Caco-2 (cell line): Measurements from ENCODE around the gene THEM4. TPM values are rescaled to one million over a fixed set of nuclear protein-coding genes. Genes with fewer than 3 reads are reported as not detected.

Source experiments
- BruUV-seq: library from RNA; stranded (reverse); fragments of 400-500 nt; replicated peaks from 2 replicates; lab custom pipeline; 2021; lab: Mats Ljungman, UMichigan
- CTCF ChIA-PET: fragments of 300-600 bp; sonication (Branson Sonifier 250); formaldehyde crosslinking; loops from one replicate; lab custom pipeline; 2022; ENCODE audit warnings: antibody characterized with exemption; lab: Charles Lee
- POLR2A ChIA-PET: fragments of 300-600 bp; sonication (Branson Sonifier 250); formaldehyde crosslinking; loops from one replicate; lab custom pipeline; 2022; ENCODE audit warnings: antibody characterized with exemption; lab: Charles Lee
- DNase-seq, 2 experiments: peaks; one replicate each; pipeline versions ENCODE4 v3.0.0 to v3.0.0-alpha.2; 2020 to 2022
- H3K27me3 ChIP-seq: replicated peaks from 2 replicates; pipeline ENCODE4 v1.6.0; 2011; ENCODE audit warnings: low read length; ENCODE audit not compliant: control insufficient read depth, insufficient read depth
- H3K36me3 ChIP-seq: 2 replicates; pipeline ENCODE4 v1.5.1; 2011; ENCODE audit warnings: low read length; ENCODE audit not compliant: control insufficient read depth, insufficient read depth
- H3K4me1 ChIP-seq: fragments of 250-450 bp; sonication (Bioruptor Pico); 2 replicates; pipeline ENCODE4 v1.5.1; 2020; ENCODE audit warnings: mild to moderate bottlenecking
- H3K4me3 ChIP-seq: 2 replicates; pipeline ENCODE4 v1.5.1; 2011; ENCODE audit warnings: low read depth, mild to moderate bottlenecking, control low read depth, low read length
- H3K9me3 ChIP-seq: fragments of 250-450 bp; sonication (Bioruptor Pico); 2 replicates; pipeline ENCODE4 v1.5.1; 2020; ENCODE audit warnings: mild to moderate bottlenecking, moderate library complexity
- H3K27ac Mint-ChIP-seq: one replicate; pipeline ENCODE4 v1.8.0; 2022; ENCODE audit warnings: mixed read lengths; ENCODE audit not compliant: unreplicated experiment
- H3K27me3 Mint-ChIP-seq: one replicate; pipeline ENCODE4 v1.8.0; 2022; ENCODE audit warnings: mixed read lengths; ENCODE audit not compliant: insufficient read depth, unreplicated experiment
- H3K36me3 Mint-ChIP-seq: one replicate; pipeline ENCODE4 v1.8.0; 2022; ENCODE audit warnings: mild to moderate bottlenecking, mixed read lengths; ENCODE audit not compliant: insufficient read depth, unreplicated experiment
- H3K4me1 Mint-ChIP-seq: one replicate; pipeline ENCODE4 v1.8.0; 2022; ENCODE audit warnings: low read depth, mixed read lengths; ENCODE audit not compliant: unreplicated experiment
- H3K4me3 Mint-ChIP-seq: one replicate; pipeline ENCODE4 v1.8.0; 2022; ENCODE audit warnings: mild to moderate bottlenecking, moderate library complexity, mixed read lengths; ENCODE audit not compliant: unreplicated experiment
- H3K9me3 Mint-ChIP-seq: one replicate; pipeline ENCODE4 v1.8.0; 2022; ENCODE audit warnings: mixed read lengths; ENCODE audit not compliant: unreplicated experiment
- intact Hi-C: fragments of 100-400 bp; cut with micrococcal nuclease; formaldehyde crosslinking; loops from one replicate; pipeline ENCODE4 v1.10.0; 2022; ENCODE audit not compliant: unreplicated experiment
- total RNA-seq: library from RNA; stranded (reverse); gene quantifications from 2 replicates; pipeline ENCODE4 v1.2.3, GENCODE V29; 2022
- TF ChIP-seq, protein P1 (sequence below), 2 experiments: fragments of 200-600 bp in 1 of 2; IDR thresholded peaks; 1 replicate in 1 of 2; 2 replicates in 1 of 2; pipeline versions ENCODE4 v1.5.1 to v1.8.0; 2011 to 2022; ENCODE audit warnings: antibody characterized with exemption in 1 of 2, control low read depth in 1 of 2, inconsistent platforms in 1 of 2, low read depth in 1 of 2, low read length in 1 of 2, mild to moderate bottlenecking in 1 of 2, moderate library complexity in 1 of 2; ENCODE audit not compliant: insufficient read depth in 1 of 2, severe bottlenecking in 1 of 2, unreplicated experiment in 1 of 2

THEM4 gene
- total RNA-seq, 1 experiment from 2014 or later: 9.5 TPM

DNA sequence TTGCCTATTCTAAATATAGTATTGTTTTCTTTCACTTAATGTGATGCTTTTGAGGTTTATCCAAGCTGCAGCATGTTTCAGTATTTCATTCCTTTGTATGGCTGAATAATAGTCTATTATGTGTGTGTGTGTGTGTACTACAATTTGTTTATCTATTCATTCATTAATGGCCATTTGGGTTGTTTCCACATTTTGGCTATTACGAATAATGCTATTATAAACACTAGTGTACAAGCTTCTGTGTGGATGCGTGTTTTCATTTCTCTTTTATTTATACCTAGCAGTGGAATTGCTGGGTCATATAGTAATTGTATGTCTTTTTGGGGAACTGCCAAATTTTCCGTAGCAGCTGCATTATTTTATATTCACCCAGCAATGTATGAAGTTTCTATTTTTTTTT is 40.8 kb downstream of the THEM4 start:
- Mint-ChIP-seq H3K27me3 (peaks cover 2% of the 10 kb centered on the region), H3K4me3 (no peak overlapping the region), H3K27ac (no peak overlapping the region), H3K36me3 (no peaks in the 10 kb centered on the region), H3K9me3 (peaks cover 10% of the 10 kb centered on the region), H3K4me1 (no peaks in the 10 kb centered on the region)
- ChIA-PET CTCF (no interaction called here), POLR2A (no interaction called here)
- Histone ChIP-seq H3K9me3 (no peaks in the 10 kb centered on the region; the same call in 1 of the 2 replicates), H3K27me3 (no peaks in the 10 kb centered on the region), H3K36me3 (no peaks in the 10 kb centered on the region), H3K4me3 (no peak overlapping the region), H3K4me1 (no peaks in the 10 kb centered on the region)
- intact Hi-C loops: no loop called here
- TF ChIP-seq, protein P1, sequence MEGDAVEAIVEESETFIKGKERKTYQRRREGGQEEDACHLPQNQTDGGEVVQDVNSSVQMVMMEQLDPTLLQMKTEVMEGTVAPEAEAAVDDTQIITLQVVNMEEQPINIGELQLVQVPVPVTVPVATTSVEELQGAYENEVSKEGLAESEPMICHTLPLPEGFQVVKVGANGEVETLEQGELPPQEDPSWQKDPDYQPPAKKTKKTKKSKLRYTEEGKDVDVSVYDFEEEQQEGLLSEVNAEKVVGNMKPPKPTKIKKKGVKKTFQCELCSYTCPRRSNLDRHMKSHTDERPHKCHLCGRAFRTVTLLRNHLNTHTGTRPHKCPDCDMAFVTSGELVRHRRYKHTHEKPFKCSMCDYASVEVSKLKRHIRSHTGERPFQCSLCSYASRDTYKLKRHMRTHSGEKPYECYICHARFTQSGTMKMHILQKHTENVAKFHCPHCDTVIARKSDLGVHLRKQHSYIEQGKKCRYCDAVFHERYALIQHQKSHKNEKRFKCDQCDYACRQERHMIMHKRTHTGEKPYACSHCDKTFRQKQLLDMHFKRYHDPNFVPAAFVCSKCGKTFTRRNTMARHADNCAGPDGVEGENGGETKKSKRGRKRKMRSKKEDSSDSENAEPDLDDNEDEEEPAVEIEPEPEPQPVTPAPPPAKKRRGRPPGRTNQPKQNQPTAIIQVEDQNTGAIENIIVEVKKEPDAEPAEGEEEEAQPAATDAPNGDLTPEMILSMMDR (IDR thresholded peaks at IDR 0.05; ENCODE audit: insufficient read depth in 1 of 2, low read depth in 1 of 2, low read length in 1 of 2, severe bottlenecking in 1 of 2, unreplicated experiment in 1 of 2): no peak
- DNase-seq: no peak
- no TSS peak for BruUV-seq

DNA sequence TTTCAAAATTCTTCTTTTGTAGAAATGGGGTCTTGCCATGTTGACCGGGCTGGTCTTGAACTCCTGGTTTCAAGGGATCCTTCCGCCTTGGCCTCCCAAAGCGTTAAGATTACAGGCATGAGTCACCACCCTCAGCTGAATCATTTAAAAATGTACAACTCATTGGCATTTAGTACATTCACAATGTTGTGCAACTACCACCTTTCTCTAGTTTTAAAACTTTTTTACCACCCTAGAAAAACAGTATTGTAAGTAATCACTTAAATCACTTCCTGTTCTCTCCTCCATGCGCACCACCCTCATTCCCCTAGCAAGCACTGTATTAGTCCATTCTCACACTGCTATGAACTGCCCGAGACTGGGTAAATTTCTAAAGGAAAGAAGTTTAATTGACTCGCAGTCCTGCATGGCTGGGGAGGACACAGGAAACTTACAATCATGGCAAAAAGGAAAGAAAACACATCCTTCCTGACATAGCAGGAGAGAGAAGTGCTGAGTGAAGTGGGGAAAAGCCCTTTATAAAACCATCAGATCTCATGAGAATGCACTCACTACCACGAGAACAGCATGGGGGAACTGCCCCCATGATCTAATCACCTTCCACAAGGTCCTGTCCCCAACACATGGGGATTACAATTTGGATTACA is 41.4 kb downstream of the THEM4 start:
- H3K36me3 ChIP-seq: no peaks in the 10 kb centered on the region
- Mint-ChIP-seq H3K9me3 (peaks cover 10% of the 10 kb centered on the region), H3K4me1 (no peaks in the 10 kb centered on the region), H3K36me3 (no peaks in the 10 kb centered on the region), H3K27me3 (peaks cover 2% of the 10 kb centered on the region), H3K4me3 (no peak overlapping the region), H3K27ac (no peak overlapping the region)
- H3K4me3 ChIP-seq: no peak overlapping the region
- CTCF ChIA-PET: no interaction called here
- H3K27me3 ChIP-seq: no peaks in the 10 kb centered on the region
- no peaks in the 10 kb centered on the region; the same call in 1 of the 2 replicates for H3K9me3 ChIP-seq
- TF ChIP-seq, protein P1 (IDR thresholded peaks at IDR 0.05; ENCODE audit: insufficient read depth in 1 of 2, low read depth in 1 of 2, low read length in 1 of 2, severe bottlenecking in 1 of 2, unreplicated experiment in 1 of 2): no peak
- intact Hi-C loops: no loop called here
- DNase-seq: no peak
- POLR2A ChIA-PET: no interaction called here
- H3K4me1 ChIP-seq: no peaks in the 10 kb centered on the region
- BruUV-seq: no TSS peak

DNA sequence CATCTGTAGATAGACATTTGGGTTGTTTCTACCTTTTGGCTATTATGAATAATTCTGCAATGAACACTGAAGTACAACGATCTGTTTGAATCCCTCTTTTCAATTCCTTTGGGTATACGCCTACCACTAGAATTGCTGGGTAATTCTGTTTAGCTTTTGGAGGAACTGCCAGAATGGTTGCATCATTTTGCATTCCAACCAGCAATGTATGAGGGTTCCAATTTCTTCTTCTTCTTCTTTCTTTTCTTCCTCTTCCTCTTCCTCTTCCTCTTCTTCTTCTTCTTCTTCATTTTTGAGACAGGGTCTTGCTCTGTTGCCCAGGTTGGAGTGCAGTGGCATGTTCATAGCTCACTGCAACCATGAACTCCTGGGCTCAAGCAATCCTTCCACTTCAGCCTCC is 42.0 kb downstream of the THEM4 start:
- DNase-seq: no peak
- ChIA-PET CTCF (no interaction called here), POLR2A (no interaction called here)
- H3K9me3 Mint-ChIP-seq: peaks cover 10% of the 10 kb centered on the region
- intact Hi-C loops: no loop called here
- no peak overlapping the region for H3K4me3 ChIP-seq
- H3K36me3 Mint-ChIP-seq: no peaks in the 10 kb centered on the region
- H3K4me1 ChIP-seq: no peaks in the 10 kb centered on the region
- no peaks in the 10 kb centered on the region for H3K36me3 ChIP-seq
- H3K27ac Mint-ChIP-seq: no peak overlapping the region
- TF ChIP-seq, protein P1 (IDR thresholded peaks at IDR 0.05; ENCODE audit: insufficient read depth in 1 of 2, low read depth in 1 of 2, low read length in 1 of 2, severe bottlenecking in 1 of 2, unreplicated experiment in 1 of 2): no peak
- peaks cover 2% of the 10 kb centered on the region for H3K27me3 Mint-ChIP-seq
- no peaks in the 10 kb centered on the region; the same call in 1 of the 2 replicates for H3K9me3 ChIP-seq
- no peaks in the 10 kb centered on the region for H3K27me3 ChIP-seq
- no peaks in the 10 kb centered on the region for H3K4me1 Mint-ChIP-seq
- H3K4me3 Mint-ChIP-seq: no peak overlapping the region
- no TSS peak for BruUV-seq
